K562 (cell line): ENCODE results near the gene SMG6. TPM values are rescaled to one million over a fixed set of nuclear protein-coding genes. Genes with fewer than 3 reads are reported as not detected.

Experiments used
- ATAC-seq: fragments of 200-7000 bp; cut with Tn5 transposase; 3 replicates; pipeline ENCODE4 v1.9.1; 2020; ENCODE audit warnings: moderate library complexity
- BruUV-seq: library from RNA; stranded (reverse); fragments of 400-500 nt; replicated peaks from 2 replicates; lab custom pipeline; 2021; lab: Mats Ljungman, UMichigan
- CTCF ChIA-PET: fragments of 300-600 bp; formaldehyde crosslinking; extraction: SDS; loops from one replicate; lab custom pipeline; 2021; ENCODE audit warnings: low intra/inter-chr PET ratio; lab: Yijun Ruan, JAX
- POLR2A ChIA-PET: fragments of 300-600, 350-650 bp; sonication (Branson Sonifier 250); formaldehyde crosslinking; extraction: SDS; loops from one replicate; lab custom pipeline; 2021; ENCODE audit warnings: antibody characterized with exemption, inconsistent platforms; lab: Yijun Ruan, JAX
- DNase-seq, 4 experiments: peaks; one replicate each; pipeline versions ENCODE4 v3.0.0 to v3.0.0-alpha.2; 2011 to 2018; ENCODE audit warnings: low spot score in 3 of 4, mixed read lengths in 3 of 4; ENCODE audit errors: extremely low read depth in 1 of 4
- FAIRE-seq: peaks from 2 replicates; lab custom pipeline; 2011; peaks lifted over from hg19 to GRCh38; lab: Jason Lieb, UNC
- H2AFZ ChIP-seq: 2 replicates; pipeline ENCODE4 v1.6.0; 2011; ENCODE audit warnings: low read depth, low read length, control low read depth, inconsistent platforms
- H3K27ac ChIP-seq: fragments of 200-600 bp; 3 replicates; pipeline ENCODE4 v1.8.0; 2011; ENCODE audit warnings: low read depth, mild to moderate bottlenecking, control low read depth, inconsistent platforms, low read length, moderate library complexity, mixed read lengths; ENCODE audit errors: extremely low read depth
- H3K27me3 ChIP-seq, 2 experiments: fragments of 300-600 bp in 1 of 2; 2 replicates in 1 of 2; 3 replicates in 1 of 2; pipeline versions ENCODE4 v1.6.0 to v1.8.0; 2011; ENCODE audit warnings: inconsistent platforms in 2 of 2, low read length in 2 of 2, mild to moderate bottlenecking in 1 of 2, mixed read lengths in 1 of 2, moderate library complexity in 1 of 2; ENCODE audit not compliant: control insufficient read depth in 2 of 2, insufficient read depth in 2 of 2
- H3K36me3 ChIP-seq: fragments of 300-600 bp; 3 replicates; pipeline ENCODE4 v1.8.0; 2011; ENCODE audit warnings: mild to moderate bottlenecking, low read length, inconsistent platforms; ENCODE audit not compliant: control insufficient read depth, insufficient read depth
- H3K4me1 ChIP-seq, 2 experiments: fragments of 200-600 bp in 1 of 2; replicated peaks in 1 of 2; 2 replicates in 1 of 2; 3 replicates in 1 of 2; pipeline versions ENCODE4 v1.5.1 to v1.8.0; 2011; ENCODE audit warnings: inconsistent platforms in 2 of 2, low read length in 2 of 2, mild to moderate bottlenecking in 1 of 2, mixed read lengths in 1 of 2, moderate library complexity in 1 of 2; ENCODE audit not compliant: control insufficient read depth in 2 of 2, insufficient read depth in 2 of 2
- H3K4me2 ChIP-seq: 2 replicates; pipeline ENCODE4 v1.6.1; 2011; ENCODE audit warnings: low read length, control low read depth, inconsistent platforms, mixed read lengths; ENCODE audit not compliant: insufficient read depth
- H3K4me3 ChIP-seq: fragments of 200-600 bp; sonication (generic), shearing (Covaris generic); 2 replicates; pipeline ENCODE4 v1.5.1; 2016; ENCODE audit warnings: control low read depth, inconsistent platforms
- H3K79me2 ChIP-seq: fragments of 200-600 bp; 3 replicates; pipeline ENCODE4 v1.8.0; 2011; ENCODE audit warnings: low read length, inconsistent platforms; ENCODE audit not compliant: control insufficient read depth, insufficient read depth
- H3K9ac ChIP-seq, 2 experiments: 2 replicates each; pipeline versions ENCODE4 v1.6.0 to v1.6.1; 2011; ENCODE audit warnings: low read depth in 2 of 2, low read length in 2 of 2, control low read depth in 1 of 2, inconsistent platforms in 1 of 2, mild to moderate bottlenecking in 1 of 2, mixed read lengths in 1 of 2; ENCODE audit not compliant: insufficient read depth in 1 of 2
- H3K9me1 ChIP-seq: one replicate; pipeline ENCODE4 v1.6.0; 2011; ENCODE audit warnings: inconsistent platforms, mild to moderate bottlenecking, low read length, moderate library complexity; ENCODE audit not compliant: control insufficient read depth, insufficient read depth
- H3K9me3 ChIP-seq: replicated peaks from 2 replicates; pipeline ENCODE4 v1.5.1; 2011; ENCODE audit warnings: low read depth, low read length, inconsistent platforms; ENCODE audit not compliant: control insufficient read depth, insufficient read depth
- H4K20me1 ChIP-seq: replicated peaks from 2 replicates; pipeline ENCODE4 v1.6.1; 2011; ENCODE audit warnings: low read length, inconsistent platforms, mixed read lengths; ENCODE audit not compliant: control insufficient read depth, insufficient read depth
- EHMT2 ChIP-seq: fragments of 450-650 bp; IDR thresholded peaks from 2 replicates; pipeline ENCODE4 v1.6.1; 2018; ENCODE audit warnings: antibody characterized with exemption
- HCFC1 ChIP-seq: IDR thresholded peaks from 2 replicates; pipeline ENCODE4 v1.6.1; 2012; ENCODE audit warnings: low read depth, low read length, improper control_type of control experiment
- MAFF ChIP-seq: IDR thresholded peaks from 2 replicates; pipeline ENCODE4 v1.6.1; 2012; ENCODE audit warnings: low read length, improper control_type of control experiment
- MCM7 ChIP-seq, 2 experiments: fragments of 450-650 bp; IDR thresholded peaks; 2 replicates each; pipeline ENCODE4 v1.6.1; 2016 to 2018
- POLR2G ChIP-seq: fragments of 200-400 bp; formaldehyde crosslinking; IDR thresholded peaks from 2 replicates; pipeline ENCODE4 v1.6.1; 2017; ENCODE audit warnings: low read depth, mild to moderate bottlenecking, antibody characterized with exemption, low read length, moderate library complexity
- RHOXF2B ChIP-seq: fragments of 250-450 bp; sonication (Bioruptor Pico); conservative IDR thresholded peaks from 2 replicates; pipeline ENCODE4 v1.5.1; 2021
- SAP30 ChIP-seq: fragments of 200-600 bp; sonication (generic); IDR thresholded peaks from 2 replicates; pipeline ENCODE4 v1.6.1; 2012; ENCODE audit warnings: borderline replicate concordance, low read depth, mild to moderate bottlenecking, moderate library complexity, low read length, control low read depth, inconsistent platforms; ENCODE audit not compliant: insufficient read depth, poor library complexity, severe bottlenecking
- SIX5 ChIP-seq, 2 experiments: IDR thresholded peaks; 2 replicates each; pipeline ENCODE4 v1.6.1; 2011; ENCODE audit warnings: low read length in 2 of 2, borderline replicate concordance in 1 of 2, low read depth in 1 of 2, mild to moderate bottlenecking in 1 of 2, moderate library complexity in 1 of 2; ENCODE audit not compliant: insufficient read depth in 1 of 2
- TARDBP ChIP-seq: fragments of 450-650 bp; IDR thresholded peaks from 2 replicates; pipeline ENCODE4 v1.6.1; 2016
- ZFP1 ChIP-seq: fragments of 450-650 bp; formaldehyde crosslinking; IDR thresholded peaks from 2 replicates; pipeline ENCODE4 v1.4.0; 2020; ENCODE audit warnings: mild to moderate bottlenecking, mixed read lengths
- ZKSCAN3 ChIP-seq: fragments of 250-450 bp; sonication (Bioruptor Pico); IDR thresholded peaks from 2 replicates; pipeline ENCODE4 v1.4.0; 2020
- WGBS: fragments of 100-300 bp; shearing (Covaris generic); methylation state at CpG from one replicate; pipeline ENCODE4 v1.1.6; 2016; ENCODE audit warnings: low coverage, mixed read lengths; ENCODE audit not compliant: insufficient coverage; ENCODE audit errors: missing lambda C conversion rate; 5-methylcytosine and 5-hydroxymethylcytosine counted together
- in situ Hi-C: fragments of 300-500 bp; cut with MboI; formaldehyde crosslinking; loops from 4 replicates; pipeline ENCODE4 v1.15.0; 2018; ENCODE audit warnings: inconsistent platforms, mixed read lengths
- intact Hi-C: fragments of 100-400 bp; cut with micrococcal nuclease; formaldehyde crosslinking; loops from 2 replicates; pipeline ENCODE4 v1.14.2; 2022
- polyA plus RNA-seq, 8 experiments: library from polyadenylated mRNA; depleted of rRNA in 4 of 8; stranded (reverse) in 5 of 8; unstranded in 3 of 8; fragments of >200 nt; fragmentation: Nextera tagmentation in 2 of 8; fragmentation: Illumina TruSeq in 1 of 8; extraction: Ambion mirVana in 2 of 8; extraction: Trizol in 1 of 8; gene quantifications; 2 replicates each; pipeline versions ENCODE4 v1.2.1 to v1.2.3, GENCODE V29; 2011 to 2014; ENCODE audit warnings: inconsistent platforms in 1 of 8, missing spikeins in 1 of 8
- total RNA-seq, 7 experiments: library from RNA; depleted of rRNA in 6 of 7; stranded (reverse); fragments of >200 nt in 6 of 7; fragmentation: Illumina TruSeq in 2 of 7; extraction: Trizol in 2 of 7; gene quantifications; 2 replicates each; pipeline versions ENCODE4 v1.2.1 to v1.2.3, GENCODE V29; 2011 to 2021; ENCODE audit warnings: low replicate concordance in 1 of 7
- TF ChIP-seq, protein P1 (sequence below): fragments of 250-450 bp; sonication (Bioruptor Pico); IDR thresholded peaks from 2 replicates; pipeline ENCODE4 v1.5.1; 2021; ENCODE audit warnings: mild to moderate bottlenecking
- TF ChIP-seq, protein P2 (sequence below): fragments of 450-650 bp; IDR thresholded peaks from 2 replicates; pipeline ENCODE4 v1.6.1; 2016; ENCODE audit warnings: low read depth

The SMG6 gene
- total and polyA plus RNA-seq, 9 of the 15 experiments (the other 6 are each of a cell fraction or from before 2014, with no cell fraction given), result 0.44 to 13.9 (median 6.0) TPM

DNA sequence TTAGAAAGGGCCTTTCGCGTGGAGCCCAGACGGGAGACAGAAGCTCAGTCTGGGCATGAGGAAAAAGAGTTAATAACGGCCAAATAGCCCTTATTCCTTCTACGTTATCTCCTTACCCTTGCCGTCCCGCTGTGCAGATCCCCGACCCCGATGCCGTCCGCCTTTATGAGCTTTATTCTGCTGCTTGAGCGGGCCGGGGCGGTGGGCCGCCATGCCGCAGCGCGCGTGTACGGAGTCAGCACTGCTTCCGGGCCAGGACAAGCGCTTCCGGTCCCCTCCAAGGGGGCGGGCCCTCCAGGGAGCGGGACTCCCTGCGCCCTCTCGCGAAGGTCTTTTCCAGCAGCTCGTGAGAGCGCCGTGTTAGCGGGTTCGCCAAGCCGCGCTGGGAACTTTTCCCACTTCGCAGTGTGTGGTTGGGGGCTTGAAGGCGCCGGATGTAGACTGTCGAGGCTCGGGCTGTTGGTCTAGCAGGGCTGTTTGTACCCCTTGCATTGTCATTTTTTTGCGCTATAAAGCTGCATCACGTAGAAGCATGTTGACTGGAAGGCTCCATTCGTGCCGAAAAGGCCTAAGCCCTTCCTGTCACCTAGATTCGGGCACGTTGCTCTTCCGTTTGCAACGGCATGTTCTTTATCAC lies 32.7 kb upstream of the SMG6 start, which contains the start of gene TSR1:
Gene TSR1 (minus strand): TSS at position 243 of the 637 bp plus-strand sequence. CDS start 30 bp downstream, at position 213.
- FAIRE-seq (peak; percentile 81), ATAC-seq (peak; percentile 96), DNase-seq (peak; percentile 84 to 94 (median 88))
- no peaks in the 10 kb centered on the region for H4K20me1 ChIP-seq
- 2% methylated on average over 32 of the region's 48 CpGs for WGBS
- H3K9me3 ChIP-seq, result no peaks in the 10 kb centered on the region; the same call in 1 of the 2 replicates
- H3K4me1 ChIP-seq, result peaks cover 16 to 21% of the 10 kb centered on the region in 2 experiments; a peak in 4 of 5 replicates
- peaks cover 43% of the 10 kb centered on the region for H3K36me3 ChIP-seq
- peak within 1 kb of the TSS; percentile 93 for H3K4me2 ChIP-seq
- CTCF ChIA-PET, result no interaction called here
- H3K79me2 ChIP-seq, result peaks cover 63% of the 10 kb centered on the region
- intact Hi-C loops (no loop called here), in situ Hi-C loops (no loop called here)
- peak within 1 kb of the TSS; percentile 68 for H3K4me3 ChIP-seq
- peak within 1 kb of the TSS; percentile 81 for H3K27ac ChIP-seq
- H3K27me3 ChIP-seq, result no peaks in the 10 kb centered on the region
- POLR2A ChIA-PET, result interaction anchor here (0.5 to 2.0 kb wide), 13 partner anchors 9 to 1138 kb away, joined by 3 to 6 read pairs (median 3); no protein-coding TSS in a partner anchor
- H3K9me1 ChIP-seq, result no peaks in the 10 kb centered on the region
- H3K9ac ChIP-seq, result peak within 1 kb of the TSS; percentile 96 to 97
- peak within 1 kb of the TSS; percentile 75 for H2AFZ ChIP-seq
- BruUV-seq, result no TSS peak
- TF ChIP-seq POLR2G (peak; percentile 95), SIX5 (IDR thresholded peaks at IDR 0.05; ENCODE audit: borderline replicate concordance in 1 of 2, insufficient read depth in 1 of 2, low read depth in 1 of 2, low read length in 2 of 2) (peak in 1 of 2 experiments; percentile 27; a peak in 1 of 4 replicates), EHMT2 (no peak), MAFF (no peak), HCFC1 (peak; percentile 72), RHOXF2B (CRISPR knock-in tag) (no peak), ZFP1 (no peak), SAP30 (peak; percentile 74), MCM7 (IDR thresholded peaks at IDR 0.05) (no peak), ZKSCAN3 (no peak), TARDBP (no peak)
- TF ChIP-seq, protein P1, sequence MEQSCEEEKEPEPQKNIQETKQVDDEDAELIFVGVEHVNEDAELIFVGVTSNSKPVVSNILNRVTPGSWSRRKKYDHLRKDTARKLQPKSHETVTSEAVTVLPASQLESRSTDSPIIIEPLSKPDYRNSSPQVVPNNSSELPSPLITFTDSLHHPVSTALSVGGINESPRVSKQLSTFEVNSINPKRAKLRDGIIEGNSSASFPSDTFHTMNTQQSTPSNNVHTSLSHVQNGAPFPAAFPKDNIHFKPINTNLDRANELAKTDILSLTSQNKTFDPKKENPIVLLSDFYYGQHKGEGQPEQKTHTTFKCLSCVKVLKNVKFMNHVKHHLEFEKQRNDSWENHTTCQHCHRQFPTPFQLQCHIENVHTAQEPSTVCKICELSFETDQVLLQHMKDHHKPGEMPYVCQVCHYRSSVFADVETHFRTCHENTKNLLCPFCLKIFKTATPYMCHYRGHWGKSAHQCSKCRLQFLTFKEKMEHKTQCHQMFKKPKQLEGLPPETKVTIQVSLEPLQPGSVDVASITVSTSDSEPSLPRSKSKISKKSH (CRISPR knock-in tag), result no peak
- TF ChIP-seq, protein P2, sequence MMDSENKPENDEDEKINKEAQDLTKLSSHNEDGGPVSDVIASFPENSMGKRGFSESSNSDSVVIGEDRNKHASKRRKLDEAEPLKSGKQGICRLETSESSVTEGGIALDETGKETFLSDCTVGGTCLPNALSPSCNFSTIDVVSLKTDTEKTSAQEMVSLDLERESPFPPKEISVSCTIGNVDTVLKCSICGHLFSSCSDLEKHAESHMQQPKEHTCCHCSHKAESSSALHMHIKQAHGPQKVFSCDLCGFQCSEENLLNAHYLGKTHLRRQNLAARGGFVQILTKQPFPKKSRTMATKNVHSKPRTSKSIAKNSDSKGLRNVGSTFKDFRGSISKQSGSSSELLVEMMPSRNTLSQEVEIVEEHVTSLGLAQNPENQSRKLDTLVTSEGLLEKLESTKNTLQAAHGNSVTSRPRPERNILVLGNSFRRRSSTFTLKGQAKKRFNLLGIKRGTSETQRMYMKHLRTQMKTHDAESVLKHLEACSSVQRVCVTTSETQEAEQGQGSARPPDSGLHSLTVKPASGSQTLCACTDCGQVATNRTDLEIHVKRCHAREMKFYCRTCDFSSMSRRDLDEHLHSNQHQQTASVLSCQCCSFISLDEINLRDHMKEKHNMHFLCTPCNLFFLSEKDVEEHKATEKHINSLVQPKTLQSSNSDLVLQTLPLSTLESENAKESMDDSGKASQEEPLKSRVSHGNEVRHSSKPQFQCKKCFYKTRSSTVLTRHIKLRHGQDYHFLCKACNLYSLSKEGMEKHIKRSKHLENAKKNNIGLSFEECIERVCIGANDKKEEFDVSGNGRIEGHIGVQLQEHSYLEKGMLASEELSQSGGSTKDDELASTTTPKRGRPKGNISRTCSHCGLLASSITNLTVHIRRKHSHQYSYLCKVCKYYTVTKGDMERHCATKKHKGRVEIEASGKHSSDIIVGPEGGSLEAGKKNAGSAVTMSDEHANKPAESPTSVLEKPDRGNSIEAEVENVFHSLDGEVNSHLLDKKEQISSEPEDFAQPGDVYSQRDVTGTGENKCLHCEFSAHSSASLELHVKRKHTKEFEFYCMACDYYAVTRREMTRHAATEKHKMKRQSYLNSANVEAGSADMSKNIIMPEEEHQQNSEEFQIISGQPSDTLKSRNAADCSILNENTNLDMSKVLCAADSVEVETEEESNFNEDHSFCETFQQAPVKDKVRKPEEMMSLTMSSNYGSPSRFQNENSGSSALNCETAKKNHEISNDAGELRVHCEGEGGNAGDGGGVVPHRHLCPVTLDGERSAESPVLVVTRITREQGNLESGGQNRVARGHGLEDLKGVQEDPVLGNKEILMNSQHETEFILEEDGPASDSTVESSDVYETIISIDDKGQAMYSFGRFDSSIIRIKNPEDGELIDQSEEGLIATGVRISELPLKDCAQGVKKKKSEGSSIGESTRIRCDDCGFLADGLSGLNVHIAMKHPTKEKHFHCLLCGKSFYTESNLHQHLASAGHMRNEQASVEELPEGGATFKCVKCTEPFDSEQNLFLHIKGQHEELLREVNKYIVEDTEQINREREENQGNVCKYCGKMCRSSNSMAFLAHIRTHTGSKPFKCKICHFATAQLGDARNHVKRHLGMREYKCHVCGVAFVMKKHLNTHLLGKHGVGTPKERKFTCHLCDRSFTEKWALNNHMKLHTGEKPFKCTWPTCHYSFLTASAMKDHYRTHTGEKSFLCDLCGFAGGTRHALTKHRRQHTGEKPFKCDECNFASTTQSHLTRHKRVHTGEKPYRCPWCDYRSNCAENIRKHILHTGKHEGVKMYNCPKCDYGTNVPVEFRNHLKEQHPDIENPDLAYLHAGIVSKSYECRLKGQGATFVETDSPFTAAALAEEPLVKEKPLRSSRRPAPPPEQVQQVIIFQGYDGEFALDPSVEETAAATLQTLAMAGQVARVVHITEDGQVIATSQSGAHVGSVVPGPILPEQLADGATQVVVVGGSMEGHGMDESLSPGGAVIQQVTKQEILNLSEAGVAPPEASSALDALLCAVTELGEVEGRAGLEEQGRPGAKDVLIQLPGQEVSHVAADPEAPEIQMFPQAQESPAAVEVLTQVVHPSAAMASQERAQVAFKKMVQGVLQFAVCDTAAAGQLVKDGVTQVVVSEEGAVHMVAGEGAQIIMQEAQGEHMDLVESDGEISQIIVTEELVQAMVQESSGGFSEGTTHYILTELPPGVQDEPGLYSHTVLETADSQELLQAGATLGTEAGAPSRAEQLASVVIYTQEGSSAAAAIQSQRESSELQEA, result peak; percentile 55; the same call in 1 of the 2 replicates
